GM19324 (cell line): ENCODE results near the gene MAFF.
A peak's percentile ranks its signal among the peaks of the same experiment; 100 is the strongest.
"Not testable (repeated sequence)": the region's sequence is repeated elsewhere in the genome, so short reads cannot be mapped to it uniquely, and the experiment has no call there.

Experiments used
- ATAC-seq: cut with Tn5 transposase; IDR thresholded peaks from one replicate; pipeline ENCODE4 v1.9.1; 2021; ENCODE audit warnings: mild to moderate bottlenecking, moderate library complexity; ENCODE audit not compliant: unreplicated experiment, low FRiP score

The MAFF gene

GRCh38 chr22:38177044-38177443 is 24.8 kb upstream of the MAFF start:
- ATAC-seq = no peak

GRCh38 chr22:38177571-38177925 is 24.2 kb upstream of the MAFF start:
- ATAC-seq = not testable (repeated sequence)

GRCh38 chr22:38177926-38178604 is 23.7 kb upstream of the MAFF start:
- no peak for ATAC-seq

GRCh38 chr22:38178605-38178937 is 23.2 kb upstream of the MAFF start:
- not testable (repeated sequence) for ATAC-seq

DNA sequence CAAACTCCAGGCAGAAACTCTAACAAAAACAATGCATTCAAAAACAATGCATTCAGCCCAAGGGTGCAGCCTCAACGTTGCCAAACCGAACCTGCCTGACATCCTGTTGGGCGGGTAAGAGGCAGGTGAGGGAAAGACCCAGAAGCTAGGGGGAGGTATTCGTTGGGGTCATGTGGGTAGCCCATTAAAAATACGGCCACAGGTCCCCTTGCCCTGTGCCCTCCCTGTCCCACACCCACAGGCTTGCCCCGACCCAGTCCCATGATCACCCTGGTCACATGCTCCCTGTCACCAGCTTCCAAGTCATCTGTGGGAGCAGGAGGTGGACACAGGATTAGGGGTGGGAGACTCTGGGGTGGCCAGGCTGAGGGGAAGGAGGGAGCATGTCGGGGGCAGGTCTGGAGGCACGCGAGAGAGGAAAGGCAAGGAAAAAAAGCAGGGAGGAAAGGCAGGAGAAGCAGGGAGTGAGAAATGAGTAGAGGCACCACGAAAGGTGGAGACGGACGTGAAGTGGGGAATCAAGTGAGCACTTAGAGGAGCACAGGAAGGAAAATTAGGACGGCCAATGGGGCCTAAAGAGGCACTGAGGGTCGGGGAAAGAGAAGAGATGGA is 20.8 kb upstream of the MAFF start:
- no peak for ATAC-seq

DNA sequence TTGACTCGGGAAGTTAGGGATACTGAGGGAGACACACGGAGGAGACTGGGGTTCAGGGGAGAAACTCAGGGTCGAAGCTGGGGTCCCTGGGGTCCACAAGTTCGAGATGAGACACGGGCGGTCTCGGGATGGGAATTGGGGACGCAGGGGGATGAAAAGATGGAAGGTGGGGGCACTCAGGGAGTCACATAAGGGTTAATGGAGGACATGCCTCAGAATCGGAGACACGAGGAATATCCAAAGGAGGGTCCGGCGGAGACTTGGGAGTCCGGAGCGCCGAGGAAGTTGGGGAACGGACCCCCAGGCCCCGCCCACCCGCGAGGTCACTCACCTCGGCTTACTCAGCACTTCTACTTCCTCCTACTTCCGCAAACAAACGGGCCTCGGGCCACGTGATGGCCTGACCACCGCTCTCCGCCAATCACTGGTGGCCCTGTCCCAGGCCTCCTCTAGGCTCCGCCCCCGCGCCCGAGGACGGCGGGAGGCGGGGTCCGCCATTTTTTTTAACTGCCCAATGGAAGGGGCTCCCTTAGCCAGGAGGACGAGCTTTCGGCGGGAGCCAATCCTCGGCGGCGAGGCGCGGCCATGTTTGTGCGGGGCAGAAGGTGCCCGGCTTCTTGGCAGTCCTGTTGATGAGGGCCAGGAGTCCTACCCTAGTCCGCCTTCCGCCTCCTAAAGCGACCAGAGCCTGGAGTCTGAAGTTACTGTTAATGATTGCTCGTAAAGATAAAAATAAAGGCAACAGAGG is 20.2 kb upstream of the MAFF start, which contains the start of gene PLA2G6:
Gene PLA2G6 (minus strand): TSS at position 378 of the 748 bp plus-strand sequence. CDS start 12,404 bp downstream, outside the sequence.
- ATAC-seq = peak; percentile 89

DNA sequence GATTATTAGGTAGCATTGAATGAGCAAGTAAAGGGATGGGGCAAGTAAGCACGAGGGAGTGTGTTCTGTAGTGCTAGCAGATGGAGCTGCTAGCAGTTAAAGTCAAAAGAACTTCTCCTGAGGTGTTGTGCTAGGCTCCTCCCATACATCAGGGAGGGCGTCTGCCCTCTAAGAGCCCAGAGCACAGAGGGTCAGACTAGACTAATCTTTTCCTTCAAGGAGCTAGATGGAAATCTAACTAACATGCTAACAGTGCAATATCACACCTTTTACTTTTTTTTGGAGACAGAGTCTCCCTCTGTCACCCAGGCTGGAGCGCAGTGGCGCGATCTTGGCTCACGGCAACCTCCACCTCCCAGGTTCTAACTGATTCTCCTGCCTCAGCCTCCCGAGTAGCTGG is 17.0 kb upstream of the MAFF start:
- no peak for ATAC-seq

DNA sequence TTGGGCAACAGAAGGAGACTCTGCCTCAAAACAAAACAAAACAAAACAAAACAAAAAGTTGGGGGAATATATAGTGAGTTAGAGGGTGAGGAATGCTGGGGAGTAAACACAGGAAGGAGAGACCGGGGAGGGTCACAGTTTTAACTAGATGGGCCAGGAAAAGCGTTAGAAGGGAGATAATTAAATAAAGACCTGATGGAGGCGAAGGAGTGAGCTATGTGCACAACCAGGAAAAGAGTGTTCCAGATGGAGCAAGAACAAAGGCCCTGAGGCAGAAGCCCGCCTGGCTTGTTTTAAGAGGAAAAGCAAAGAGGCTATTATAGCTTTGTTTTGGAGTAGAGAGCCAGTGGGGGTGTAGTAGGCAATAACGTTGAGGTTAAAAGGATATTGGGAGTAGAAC is 15.4 kb upstream of the MAFF start:
- ATAC-seq = no peak

DNA sequence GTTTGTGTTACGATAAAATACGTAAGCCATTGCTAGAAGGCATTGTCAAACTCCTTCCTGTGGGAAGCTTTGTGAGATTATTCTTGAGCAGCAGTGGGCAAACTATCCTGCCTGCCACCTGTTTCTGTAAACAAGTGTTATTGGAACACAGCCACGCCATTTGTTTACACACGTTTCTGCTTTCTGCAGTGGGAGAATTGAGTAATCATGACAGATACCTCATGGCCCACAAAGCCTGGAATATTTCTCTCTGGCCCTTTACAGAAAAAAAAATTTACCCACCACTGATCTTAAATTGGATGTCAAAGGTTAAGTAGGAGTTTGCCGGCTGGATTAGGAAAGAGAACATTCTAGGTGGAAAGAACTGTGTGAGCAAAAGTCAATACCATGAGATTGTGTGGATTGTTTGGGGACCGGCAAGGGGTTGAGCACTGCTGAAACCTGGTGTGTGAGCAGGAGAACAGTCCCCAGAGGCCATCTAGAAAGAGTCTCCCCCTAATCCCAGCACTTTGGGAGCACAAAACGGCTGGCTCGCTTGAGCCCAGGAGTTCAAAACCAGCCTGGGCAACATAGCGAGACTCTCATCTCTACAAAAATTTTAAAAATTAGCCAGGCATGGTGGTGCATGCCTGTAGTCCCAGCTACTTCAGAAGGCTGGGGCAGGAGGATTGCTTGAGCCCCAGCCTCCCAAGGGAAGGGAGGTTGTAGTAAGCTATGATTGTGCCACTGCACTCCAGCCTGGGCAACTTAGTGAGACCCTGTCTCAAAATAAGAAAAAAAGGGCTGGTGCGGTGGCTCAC is 14.2 kb upstream of the MAFF start:
- ATAC-seq = no peak

- no peak for ATAC-seq
Measured at GRCh38 chr22:38189104-38189503, 12.7 kb upstream of the MAFF start.

DNA sequence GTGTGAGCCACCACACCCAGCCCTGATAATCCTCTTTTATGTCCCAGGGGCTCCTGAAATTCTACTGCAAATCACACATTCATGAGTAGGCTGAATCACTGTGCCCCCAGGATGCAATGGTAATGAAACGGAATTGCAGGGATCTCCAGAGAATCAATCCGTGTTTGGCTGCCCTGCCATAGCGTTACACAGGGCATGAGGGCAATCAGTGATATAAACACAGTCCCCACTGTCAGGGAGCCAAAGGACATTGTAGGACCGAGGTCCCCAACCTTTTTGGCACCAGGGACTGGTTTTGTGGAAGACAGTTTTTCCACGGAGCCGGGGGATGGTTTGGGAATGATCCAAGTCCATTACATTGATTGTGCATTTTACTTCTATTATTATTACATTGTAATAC is 11.2 kb upstream of the MAFF start:
- ATAC-seq = no peak

DNA sequence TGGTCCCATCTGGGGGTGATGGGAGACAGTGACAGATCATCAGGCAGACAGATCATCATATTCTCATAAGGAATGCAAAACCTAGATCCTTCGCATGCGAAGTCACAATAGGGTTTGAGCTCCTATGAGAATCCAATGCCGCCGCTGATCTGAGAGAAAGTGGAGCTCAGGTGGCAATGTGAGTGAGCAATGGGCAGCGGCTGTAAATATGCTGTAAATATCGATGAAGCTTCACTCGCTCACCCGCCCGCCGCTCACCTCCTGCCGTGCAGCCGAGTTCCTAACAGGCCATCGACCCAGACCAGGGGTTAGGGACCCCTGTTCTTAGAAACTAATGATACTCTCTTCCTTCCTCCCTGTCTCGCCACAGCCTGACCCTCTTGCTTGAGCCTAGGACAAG is 10.7 kb upstream of the MAFF start:
- ATAC-seq = no peak

GRCh38 chr22:38191731-38192474 is 9.9 kb upstream of the MAFF start:
- no peak for ATAC-seq

DNA sequence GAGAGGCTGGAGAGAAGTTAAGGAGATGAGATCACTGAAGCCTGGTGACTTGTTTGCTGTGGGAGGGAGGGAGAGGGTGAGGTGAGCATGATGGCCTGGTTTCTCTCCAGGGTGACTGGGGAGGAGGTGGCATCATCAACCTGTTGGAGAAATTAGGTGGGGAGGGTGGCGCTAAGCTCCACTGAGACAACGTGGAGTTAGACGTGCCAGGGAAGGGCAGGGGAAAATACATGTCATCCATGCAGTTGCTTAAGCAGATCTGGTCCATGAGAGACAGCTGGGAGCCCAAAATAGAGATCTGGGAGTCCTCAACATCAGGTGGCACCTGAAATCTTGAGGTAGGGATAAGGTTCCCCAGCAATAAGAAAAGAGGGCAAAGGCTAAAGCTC is 9.3 kb upstream of the MAFF start:
- no peak for ATAC-seq

GRCh38 chr22:38193580-38193979 is 8.2 kb upstream of the MAFF start:
- no peak for ATAC-seq

DNA sequence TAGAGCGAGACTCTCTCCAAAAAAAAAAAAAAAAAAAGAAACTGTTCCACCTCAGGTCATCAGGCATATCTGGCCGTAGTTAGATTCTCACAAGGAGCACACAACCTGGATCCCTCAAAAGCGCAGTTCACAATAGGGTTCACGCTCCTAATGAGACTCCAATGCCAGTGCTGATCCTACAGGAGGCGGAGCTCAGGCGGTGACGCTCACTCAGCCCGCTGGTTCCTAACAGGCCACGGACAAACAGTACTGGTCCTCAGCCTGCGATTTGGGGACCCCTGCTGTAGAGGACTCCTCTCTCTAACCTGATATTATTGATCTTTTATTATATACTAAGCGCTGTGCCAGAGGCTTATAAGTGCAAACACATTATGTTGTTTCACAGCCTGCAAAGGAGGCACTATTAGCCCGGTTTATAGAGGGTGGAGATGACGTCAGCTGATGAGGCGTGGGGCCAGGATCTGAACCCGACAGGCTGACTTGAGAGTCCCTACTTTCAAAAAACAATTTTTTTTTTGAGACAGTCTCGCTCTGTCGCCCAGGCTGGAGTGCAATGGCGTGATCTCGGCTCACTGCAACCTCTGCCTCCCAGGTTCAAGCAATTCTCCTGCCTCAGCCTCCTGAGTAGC is 4.9 kb upstream of the MAFF start:
- ATAC-seq = no peak

GRCh38 chr22:38199826-38200559 is 1.8 kb upstream of the MAFF start:
- no peak for ATAC-seq

GRCh38 chr22:38201371-38201710 is 453 bp upstream of the MAFF start:
- ATAC-seq = no peak

DNA sequence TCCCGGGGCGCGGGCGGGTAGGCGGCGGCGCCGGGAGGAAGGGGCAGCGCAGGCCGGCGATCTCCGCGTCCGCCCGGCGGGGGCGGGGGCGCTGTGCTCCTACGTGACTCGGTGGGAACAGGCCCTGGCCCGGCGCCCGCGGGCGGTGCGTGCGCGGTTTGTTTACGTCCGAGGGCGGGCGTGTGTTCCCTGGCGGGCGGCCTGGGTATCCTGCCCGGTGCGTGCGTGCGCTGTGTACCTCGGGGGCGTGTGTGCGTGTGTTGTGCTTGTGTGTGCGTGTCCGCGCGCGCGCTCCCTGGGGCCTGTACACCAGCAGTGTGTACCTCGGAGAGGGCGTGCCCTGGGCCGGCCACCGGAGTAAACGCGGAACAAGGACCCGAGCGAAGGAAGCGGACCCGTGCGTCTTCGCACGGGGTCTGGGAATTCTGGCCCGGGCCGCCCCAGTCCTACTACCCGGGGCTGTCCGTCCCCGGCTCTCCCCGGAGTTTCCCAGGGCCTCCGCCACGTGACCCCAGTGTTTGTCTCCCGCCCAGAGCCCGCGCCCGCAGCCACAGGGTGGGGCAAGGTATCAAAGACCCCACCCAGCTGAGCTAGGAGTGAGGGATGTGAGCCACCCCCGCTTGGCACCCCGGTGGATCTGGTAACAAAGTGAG is 769 bp downstream of the MAFF start:
- peak; percentile 13 for ATAC-seq
